C1 segment of cervical spinal cord (tissue), 14 donors: ENCODE measurements around the gene CCDC38.
"Not testable (repeated sequence)": the region's sequence is repeated elsewhere in the genome, so short reads cannot be mapped to it uniquely, and the experiment has no call there.

Experiments used
- DNase-seq, 14 donors: peaks; one replicate each; lab custom pipeline; 2025; lab: John Stamatoyannopoulos, UW

CCDC38 gene

DNA sequence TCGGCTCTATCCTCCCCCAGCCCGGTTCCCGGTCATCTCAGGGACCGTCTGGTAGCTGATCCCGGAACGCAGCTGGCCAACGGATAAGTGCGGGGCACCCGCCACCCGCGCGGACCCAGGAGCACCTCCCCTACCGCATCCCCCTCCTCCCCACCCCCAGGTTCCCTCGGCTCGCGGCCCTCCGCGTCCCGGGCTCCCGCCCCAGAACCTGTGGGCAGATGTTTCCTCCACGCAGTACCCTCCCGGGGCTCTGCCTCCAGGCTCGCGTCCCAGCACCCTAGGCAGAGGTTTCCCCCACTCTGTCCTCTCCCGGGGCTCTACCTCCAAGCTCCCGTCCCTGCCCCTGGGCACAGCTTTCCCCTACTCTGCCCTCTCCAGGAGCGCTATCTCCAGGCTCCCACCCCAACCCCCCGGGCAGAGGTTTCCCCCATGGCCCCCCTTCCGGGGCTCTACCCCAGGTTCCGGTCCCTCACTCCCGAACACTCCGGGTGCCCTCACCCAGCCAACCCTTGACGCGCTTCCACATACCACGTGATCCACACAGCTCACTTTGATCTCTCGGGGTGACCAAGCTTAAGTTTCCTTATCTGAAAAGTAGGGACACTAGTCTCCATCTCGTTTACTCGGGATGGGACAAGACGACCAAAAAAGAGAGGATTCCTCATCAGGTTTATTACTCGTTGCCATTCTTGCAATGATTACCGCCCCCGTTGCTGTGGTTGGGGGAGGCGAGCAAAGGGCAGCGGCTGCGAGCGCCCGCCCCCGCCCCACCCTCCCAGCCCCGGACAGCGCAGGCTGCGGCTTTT lies at the start of gene CCDC38:
Gene CCDC38 (minus strand): TSS at position 91 of the 806 bp plus-strand sequence. CDS start 6,105 bp downstream, outside the sequence.
- peak in 13 of 14 donors; percentile 6 to 79 (median 57) for DNase-seq

DNA sequence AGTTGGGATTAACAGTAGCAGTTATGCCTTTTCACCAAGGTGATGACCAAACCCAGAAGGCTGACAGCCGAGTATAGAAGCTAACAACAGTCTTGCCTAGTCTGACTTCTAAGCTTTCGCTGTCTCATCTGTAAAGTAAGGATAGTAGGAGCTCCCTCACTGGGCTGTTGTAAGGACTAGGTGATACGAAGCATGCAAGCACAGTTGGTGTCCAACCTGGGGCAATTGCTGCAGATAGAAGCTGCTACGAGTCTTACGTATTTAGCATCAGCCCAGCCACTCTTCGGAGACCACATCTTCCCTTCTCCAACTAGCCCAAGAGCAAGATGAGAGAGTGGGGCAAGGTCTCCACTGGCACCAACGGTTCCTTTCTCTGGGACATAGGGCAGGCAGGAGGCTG lies 47.7 kb upstream of the CCDC38 start:
- DNase-seq = no peak

DNA sequence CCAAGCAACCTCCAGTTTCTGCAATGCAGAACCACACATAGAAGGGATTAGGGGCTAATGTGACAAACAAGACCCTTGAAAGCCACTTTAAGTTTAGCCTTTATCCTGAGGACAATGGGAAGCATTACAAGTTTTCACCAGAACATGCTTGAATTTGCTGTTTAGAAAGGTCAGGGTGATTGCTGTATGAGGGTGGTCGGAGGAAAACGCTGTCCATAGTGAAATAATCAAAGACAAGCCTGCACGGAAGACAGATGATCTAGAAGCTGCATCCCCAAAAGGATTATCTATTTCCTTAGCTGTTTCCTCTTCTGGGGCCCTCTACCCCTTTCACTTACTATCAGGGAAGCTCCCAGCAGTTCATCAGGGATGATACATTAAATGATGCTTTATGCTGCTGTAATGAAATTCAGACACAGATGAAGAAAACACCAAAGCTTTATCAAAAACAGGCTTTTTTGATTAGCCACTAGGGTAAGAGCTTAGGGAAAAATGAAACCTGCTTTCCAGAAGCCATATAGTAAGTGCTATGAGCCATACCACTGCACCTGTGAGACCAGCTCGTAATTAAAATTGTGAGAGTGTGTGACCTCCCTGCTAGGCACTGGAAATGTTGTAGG lies 47.2 kb upstream of the CCDC38 start:
- DNase-seq = no peak

DNA sequence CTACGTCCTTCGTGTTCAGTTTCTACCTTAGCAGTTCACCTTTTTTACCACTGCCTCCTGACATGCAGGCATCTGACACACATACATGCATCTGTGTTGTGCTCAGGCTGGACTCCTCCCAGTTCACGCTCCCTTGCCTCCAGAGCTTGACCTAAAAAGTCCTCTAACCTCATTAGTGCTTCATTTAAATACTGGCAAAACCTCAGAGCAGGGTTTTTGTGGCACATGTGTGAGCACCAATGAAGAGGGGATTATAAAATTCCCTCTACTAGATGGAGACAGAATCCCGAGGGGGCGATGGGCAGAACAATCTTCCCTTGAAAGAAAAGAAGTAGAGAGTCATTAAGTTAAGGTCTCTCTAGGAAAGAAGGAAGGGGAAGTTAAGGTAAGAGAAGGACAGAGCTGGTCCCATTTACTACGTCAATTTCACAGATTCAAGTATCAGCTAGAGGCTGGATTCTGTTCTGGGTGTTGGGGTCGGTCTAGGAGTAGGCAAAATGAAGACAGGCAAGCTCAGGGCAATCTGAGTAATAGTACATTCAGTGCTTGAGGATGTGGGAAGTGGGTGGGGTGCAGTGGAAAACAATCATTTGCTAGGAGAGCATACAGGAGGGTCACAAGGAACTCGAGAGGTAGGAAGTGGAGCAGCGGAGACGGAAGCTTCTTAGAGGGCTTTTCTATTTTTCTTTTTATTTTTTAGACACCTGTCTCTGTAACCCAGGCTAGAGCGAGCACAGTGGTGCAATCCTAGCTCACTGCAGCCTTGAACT lies 46.3 kb upstream of the CCDC38 start:
- DNase-seq = no peak

DNA sequence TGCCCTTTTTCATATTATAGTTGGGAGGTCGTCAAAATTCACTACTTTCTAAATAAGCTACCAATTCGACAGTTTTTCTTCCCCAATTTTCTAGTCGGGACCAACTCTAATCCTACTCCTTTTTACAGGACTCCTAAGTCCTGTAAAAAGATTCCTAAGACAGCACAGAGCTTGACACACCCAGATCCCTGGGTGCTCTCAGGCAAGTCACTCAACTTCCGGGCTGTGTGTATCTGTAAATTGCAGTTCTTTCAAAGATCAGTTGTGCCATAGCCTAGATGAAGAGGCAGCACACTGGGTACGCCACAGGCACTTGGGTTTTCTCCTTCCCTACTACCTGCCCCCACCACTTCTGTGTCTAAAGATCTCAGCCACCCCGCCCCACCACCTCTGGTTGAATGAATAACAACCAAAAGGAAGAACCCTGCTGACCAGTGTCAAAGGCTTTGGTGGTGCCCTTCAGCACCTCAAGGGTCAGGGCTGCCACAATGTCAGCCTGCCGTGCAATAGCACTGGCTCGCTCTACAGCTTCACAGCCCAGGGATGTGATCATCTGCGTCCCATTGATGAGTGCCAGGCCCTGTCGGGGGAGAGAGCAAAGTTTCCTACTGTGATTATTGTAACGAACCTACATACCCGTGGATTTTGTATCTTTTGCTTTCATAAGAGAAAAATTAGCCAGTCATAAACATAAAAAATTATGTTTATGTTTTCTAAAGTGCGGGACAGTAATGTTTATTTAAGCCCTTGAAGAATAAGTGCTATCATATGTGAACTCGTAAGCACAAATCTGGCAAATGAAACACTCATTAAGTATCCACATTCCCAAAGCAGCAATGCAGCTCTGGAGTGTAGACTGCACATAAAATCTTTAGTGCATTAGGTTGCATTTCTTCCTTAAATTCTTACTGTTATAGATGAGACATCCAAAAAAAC lies 44.5 kb upstream of the CCDC38 start:
- DNase-seq = no peak

DNA sequence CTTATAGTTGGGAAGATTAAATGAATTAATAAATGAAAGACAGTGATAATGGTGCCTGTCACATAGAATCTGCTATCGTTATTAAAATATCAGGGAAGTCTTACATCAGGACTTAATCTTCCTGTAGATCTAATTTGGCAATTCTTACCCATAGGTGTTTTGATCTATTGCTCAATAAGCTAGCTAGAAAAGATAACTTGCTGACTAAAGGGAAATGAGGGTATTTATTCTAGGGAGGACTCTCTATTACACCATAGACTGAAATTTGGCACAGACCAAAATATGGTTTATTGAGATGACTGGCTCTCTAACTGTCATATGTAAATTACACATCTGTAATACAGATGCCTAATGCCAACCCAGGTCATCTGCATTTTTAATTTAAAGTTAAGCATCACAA lies 42.3 kb upstream of the CCDC38 start:
- DNase-seq = no peak

DNA sequence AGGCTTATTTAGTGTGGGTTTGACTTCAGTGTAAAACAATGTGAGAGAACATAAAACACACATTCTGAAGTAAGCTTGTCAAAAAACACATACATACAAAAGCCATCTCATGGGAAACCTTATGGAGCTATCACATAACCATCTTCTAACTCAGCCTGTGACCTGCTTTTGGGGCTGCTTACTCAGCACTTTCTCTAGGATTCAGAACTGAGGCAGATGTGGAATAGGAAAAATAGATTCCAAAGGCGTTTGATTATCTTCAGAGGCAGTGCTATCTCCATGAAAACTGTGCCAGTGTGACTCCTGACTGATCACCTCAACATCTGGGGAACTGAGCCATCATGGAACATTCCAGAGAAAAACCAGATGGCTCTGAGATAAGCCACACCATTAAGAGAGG lies 40.2 kb upstream of the CCDC38 start:
- DNase-seq = no peak

DNA sequence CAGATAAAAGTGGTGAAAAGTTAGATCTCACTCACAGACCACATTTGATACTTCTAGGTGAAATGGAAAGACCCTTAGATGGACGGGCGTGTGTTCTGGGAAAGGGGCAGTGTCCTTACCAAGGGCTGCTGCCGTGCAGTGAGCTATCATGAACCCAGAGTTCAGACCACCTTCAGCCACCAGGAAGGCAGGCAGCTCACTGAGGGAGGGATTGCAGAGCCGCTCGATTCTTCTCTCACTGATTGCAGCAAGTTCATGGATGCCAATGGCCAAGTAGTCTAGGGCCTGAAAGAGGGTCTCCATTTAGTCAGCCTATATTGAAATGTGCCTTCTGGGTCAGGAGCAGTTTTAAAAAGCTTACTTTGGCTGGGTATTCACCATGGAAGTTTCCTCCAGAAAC lies 38.0 kb upstream of the CCDC38 start:
- no peak for DNase-seq

DNA sequence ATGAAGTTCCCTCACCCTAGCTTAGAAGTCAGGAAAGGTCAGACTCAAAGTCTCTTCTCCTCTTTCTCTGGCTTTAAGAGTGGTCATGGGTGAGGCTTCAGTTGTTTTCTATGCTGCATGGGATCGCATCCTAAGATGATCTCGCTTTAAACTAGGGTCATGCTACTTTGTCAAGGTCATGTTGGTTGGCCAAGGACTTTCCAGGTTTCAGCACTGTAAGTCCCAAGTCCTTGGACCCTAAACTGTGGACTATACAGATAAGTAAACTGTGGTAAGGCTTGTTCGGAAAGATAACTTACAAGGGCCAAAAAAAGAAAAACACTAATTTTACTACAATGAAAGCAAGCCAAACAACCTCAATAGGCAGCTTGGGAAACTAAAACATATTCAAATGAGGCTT lies 36.4 kb upstream of the CCDC38 start:
- no peak for DNase-seq

DNA sequence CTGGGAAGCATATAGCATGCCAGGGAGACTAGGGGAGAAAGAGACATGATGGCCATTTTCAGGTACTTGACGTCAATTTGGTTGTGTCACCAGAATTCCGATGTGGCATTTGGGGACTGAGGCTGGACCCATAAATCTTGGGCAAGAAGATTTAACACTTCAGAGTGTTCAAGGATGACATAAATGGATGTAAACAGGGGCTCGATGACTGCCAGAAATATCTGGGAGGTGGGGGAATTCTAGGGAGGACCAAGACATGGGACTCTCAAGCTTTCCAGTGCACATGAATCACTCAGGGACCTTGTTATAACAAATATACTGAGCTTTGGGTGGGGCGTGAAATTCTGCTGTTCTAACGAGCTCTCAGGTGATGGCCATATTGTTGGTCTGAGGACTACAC lies 35.9 kb upstream of the CCDC38 start:
- no peak for DNase-seq

DNA sequence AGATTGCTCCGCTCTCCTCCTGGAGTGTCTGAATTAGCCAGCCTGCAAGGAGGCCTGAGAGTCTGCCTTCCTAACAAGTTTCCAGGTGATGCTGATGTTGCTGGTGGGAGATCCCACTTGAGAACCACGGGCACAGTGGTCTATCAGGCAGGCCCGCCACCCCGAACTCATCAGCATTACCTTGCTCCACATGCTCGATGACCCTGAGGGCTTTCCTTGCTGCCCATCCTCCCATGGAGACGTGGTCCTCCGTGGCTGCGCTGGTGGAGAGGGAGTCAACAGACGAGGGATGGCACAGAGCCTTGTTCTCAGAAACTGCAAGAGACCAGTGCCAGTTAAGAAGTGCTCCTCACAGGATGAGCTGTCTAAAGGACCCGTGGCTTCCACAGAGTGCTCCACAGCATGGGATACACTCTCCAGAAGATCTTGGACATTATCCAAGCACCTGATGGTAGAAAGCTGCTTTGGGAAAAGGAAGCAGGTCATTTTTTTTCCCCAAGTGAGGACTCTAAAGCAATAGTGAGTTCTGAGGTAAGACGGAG lies 35.4 kb upstream of the CCDC38 start:
- no peak for DNase-seq

DNA sequence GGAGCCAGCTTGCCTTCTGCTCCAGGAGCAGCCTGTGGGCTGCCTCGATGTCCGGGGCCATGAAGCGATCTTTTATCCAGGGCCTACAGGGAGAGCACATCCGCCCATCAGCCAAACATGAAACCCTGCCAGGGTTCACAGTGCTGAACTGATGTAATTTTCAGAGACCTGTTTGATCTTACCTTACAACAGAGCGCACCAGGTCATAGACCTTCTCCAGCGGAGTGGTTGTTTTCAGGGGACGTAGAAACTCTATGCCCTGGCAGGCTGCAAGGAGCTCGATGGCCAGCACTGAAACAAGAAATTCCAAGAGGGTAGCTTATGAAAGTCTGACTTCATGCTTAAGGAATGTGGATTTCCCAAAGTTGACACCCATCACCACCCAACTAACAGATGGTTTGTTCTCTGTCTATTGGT lies 34.0 kb upstream of the CCDC38 start:
- DNase-seq = no peak

DNA sequence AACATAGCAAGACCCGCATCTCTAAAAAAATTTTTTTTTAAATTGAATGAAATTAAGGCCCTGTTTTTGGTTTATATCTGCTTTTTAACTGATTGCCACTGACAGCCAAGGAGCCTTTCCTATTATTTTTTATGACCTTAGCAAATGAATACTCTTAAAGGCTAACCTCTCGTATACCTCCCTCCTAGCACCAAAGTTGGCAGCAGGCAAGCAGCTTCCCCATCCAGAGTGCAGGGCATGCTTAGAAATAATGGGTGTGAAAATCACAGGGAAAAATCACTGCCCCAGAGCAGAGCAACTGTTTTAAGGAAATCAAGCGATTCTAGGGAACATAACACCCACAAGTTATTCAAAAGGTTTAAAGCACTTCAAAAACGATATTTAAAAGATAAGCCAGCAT lies 33.1 kb upstream of the CCDC38 start:
- DNase-seq = no peak

DNA sequence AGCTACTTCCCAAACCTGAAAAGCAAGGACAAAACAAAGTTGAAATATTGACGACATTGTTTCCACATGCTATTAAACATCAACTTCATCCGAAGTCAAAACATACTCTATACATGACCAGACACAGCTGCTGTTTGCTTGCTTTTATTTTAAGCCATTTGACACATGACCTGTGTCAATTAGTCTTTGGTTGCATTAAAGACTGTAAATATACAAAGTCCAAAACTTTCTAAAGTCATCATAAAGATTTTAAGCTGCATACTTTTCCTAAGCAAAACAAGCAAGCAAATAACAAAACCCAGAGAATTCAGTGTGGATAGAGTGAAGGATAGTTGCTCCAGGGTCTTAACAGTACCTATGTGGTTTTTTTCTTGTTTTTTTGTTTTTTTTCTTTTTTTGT lies 31.9 kb upstream of the CCDC38 start:
- no peak for DNase-seq

DNA sequence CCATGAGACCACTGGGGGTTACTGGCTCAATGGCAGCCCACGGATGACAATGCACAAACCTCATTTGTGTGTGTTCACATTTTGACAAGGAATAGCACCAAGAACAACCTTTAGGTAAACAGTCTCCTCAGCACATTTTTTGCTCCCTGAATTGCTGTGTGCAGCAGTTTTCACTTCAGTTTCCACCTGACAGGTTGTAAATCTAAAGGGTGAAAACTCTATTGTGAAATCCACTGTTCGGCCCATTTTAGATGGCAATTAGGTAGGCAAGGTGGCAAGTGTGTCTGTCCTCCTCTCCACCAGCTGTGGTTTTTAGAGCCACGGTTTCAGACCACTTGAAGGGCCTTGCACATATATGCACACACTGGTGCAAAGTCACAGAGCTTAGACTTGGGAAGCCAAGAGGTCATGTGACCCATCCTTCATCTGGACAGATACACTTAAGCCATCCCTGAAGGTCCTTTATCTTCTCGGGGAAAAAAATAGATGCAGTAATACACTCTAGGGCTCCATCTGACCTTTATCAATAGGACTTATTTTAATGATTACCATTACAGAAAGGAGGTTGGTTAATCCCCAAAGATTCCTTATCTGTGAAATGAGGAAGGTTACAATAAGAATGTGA lies 30.5 kb upstream of the CCDC38 start:
- no peak for DNase-seq

DNA sequence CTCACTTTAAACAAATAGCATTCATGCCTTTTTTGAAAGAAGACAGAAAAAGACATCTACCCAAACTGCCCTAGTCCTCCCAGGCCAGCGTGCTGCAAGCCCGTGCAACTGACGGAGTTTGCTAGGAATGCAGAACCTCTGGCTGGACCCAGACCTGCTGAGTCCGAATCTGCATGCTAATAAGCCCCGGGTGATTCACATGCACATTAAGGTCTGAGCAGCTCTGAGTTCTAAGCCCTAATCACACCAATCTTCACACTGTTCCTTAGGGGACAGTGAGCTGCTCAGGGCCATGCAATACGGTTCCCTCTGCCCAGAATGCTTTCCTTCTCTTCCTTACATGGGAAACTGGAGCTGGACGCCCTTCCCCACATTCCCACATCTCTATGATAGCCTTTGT lies 28.5 kb upstream of the CCDC38 start:
- DNase-seq = no peak

DNA sequence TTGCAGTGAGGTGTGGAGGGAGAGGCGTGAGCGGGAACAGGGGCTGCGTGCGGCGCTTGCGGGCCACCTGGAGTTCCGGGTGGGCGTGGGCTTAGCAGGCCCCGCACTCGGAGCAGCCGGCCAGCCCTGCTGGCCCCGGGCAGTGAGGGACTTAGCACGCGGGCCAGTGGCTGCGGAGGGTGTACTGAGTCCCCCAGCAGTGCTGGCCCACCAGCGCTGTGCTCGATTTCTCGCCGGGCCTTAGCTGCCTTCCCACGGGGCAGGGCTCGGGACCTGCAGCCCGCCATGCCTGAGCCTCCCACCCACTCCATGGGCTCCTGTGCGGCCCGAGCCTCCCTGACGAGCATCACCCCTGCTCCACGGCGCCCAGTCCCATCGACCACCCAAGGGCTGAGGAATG lies 26.7 kb upstream of the CCDC38 start:
- not testable (repeated sequence) for DNase-seq

DNA sequence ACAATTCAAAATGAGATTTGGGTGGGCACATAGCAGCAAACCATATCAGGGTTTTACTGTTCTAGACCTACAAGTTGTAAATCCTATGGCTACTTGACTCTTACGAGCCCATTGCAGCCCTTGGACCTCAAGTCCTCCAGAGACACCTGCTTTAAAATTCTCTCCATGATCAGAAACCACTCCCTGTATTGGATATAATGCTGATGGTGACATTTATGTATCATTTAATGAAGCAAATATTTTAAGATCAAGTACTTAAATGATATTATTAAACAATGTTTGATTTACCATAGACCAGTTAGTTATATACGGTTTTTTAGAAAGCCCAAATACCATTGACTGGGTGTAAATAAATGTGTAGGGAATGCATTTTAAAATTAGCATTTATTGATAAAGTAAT lies 24.9 kb upstream of the CCDC38 start:
- no peak for DNase-seq

DNA sequence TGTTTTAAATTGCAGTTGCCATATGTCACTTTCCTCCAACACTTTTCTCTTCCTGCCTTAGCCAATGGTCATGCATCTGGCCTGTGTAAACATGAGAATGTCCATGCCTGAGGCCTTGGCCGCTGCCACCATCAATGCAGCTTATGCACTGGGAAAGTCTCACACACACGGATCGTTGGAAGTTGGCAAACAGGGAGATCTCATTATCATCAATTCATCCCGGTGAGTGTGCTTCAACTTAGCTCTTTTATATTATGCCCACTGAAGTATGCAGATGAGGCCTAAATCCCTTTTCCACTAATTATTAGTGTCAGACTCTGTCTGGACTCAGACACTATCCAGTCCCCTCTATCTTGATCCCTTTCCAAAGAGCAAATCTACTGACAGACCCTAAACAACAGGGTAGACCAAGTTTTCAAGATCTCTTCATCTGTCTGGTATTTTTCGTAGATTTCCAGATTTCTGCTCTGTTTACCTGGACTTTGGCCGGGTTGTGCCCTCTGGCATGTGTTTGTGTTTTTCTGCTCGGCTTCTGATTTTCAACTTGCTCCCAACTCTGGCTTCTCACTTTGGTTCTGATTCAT lies 24.0 kb upstream of the CCDC38 start:
- DNase-seq = no peak

DNA sequence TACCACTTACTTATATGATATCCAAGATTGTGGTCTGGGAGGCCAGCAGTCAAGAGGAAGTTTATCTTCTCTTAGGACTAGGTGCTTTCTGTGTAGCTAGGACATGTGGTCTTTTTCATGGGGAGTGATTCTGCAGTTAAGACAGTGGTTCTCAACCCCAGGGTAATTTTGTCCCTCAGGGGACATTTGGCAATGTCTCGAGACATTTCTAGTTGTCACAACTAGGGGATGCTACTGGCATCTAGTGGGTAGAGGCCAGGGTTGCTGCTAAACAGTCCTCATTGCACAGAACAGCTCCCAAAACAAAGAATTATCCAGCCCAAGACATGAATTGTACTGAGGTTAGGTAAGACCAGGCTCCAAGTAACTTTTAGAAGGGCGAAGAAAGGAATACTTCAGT lies 20.7 kb upstream of the CCDC38 start:
- no peak for DNase-seq
